Bone marrow (tissue), 2 donors: ENCODE data around the gene ZDHHC1.
"Not testable (repeated sequence)": the region's sequence is repeated elsewhere in the genome, so short reads cannot be mapped to it uniquely, and the experiment has no call there.

ENCODE experiments used
- DNase-seq, 2 donors: peaks; one replicate each; lab custom pipeline; 2025; lab: John Stamatoyannopoulos, UW

ZDHHC1 gene

GRCh38 chr16:67361038-67361437, 55.2 kb downstream of the ZDHHC1 start:
- DNase-seq: no peak

GRCh38 chr16:67359540-67360269, 56.6 kb downstream of the ZDHHC1 start:
- not testable (repeated sequence) for DNase-seq

GRCh38 chr16:67357561-67357960, 58.7 kb downstream of the ZDHHC1 start:
- no peak for DNase-seq

- DNase-seq: no peak
Measured at GRCh38 chr16:67356396-67356795, 59.9 kb downstream of the ZDHHC1 start.

GRCh38 chr16:67352463-67352862, 63.8 kb downstream of the ZDHHC1 start:
- not testable (repeated sequence) for DNase-seq

- DNase-seq: no peak
Measured at GRCh38 chr16:67350324-67350723, 66.0 kb downstream of the ZDHHC1 start.

GRCh38 chr16:67349172-67349571, 67.1 kb downstream of the ZDHHC1 start:
- DNase-seq: peak in 1 of 2 donors; percentile 30

GRCh38 chr16:67346341-67346740, 69.9 kb downstream of the ZDHHC1 start:
- no peak for DNase-seq

GRCh38 chr16:67345401-67345800, 70.9 kb downstream of the ZDHHC1 start:
- no peak for DNase-seq
